GM10847 (cell line): ENCODE data around the gene IGF2BP2.

Source experiments
- POLR2A ChIP-seq: IDR thresholded peaks from 2 replicates; pipeline ENCODE4 v1.6.1; 2011; ENCODE audit not compliant: insufficient read length; ENCODE audit errors: extremely low read depth

IGF2BP2 gene

GRCh38 chr3:185606196-185606595 lies 218.6 kb downstream of the IGF2BP2 start:
- TF ChIP-seq POLR2A = no peak

GRCh38 chr3:185605566-185605965 lies 219.3 kb downstream of the IGF2BP2 start:
- no peak for TF ChIP-seq POLR2A

- TF ChIP-seq POLR2A = no peak
Observed at GRCh38 chr3:185595526-185595925, 229.3 kb downstream of the IGF2BP2 start.

- TF ChIP-seq POLR2A = no peak
Observed at GRCh38 chr3:185594073-185594472, 230.8 kb downstream of the IGF2BP2 start.
